Activated CD8-positive, alpha-beta T cell treated with anti-CD3 and anti-CD28 coated beads, Interleukin-2, amount 10 ng/mL, durations not matched to agents 7 days and 5 days (primary cell): ENCODE measurements around the gene TMCO6. TPM values are rescaled to one million over a fixed set of nuclear protein-coding genes. Genes with fewer than 3 reads are reported as not detected.
"Not testable (repeated sequence)": the region's sequence is repeated elsewhere in the genome, so short reads cannot be mapped to it uniquely, and the experiment has no call there.

Experiments used
- ATAC-seq: fragments of 150-1000 bp; cut with Tn5 transposase; one replicate; pipeline ENCODE4 v1.10.0; 2021; ENCODE audit warnings: moderate library complexity
- CTCF ChIA-PET: fragments of 350-600 bp; sonication (Branson Sonifier 250); formaldehyde crosslinking; loops from one replicate; lab custom pipeline; 2021; ENCODE audit warnings: antibody characterized with exemption; lab: Charles Lee
- POLR2A ChIA-PET: fragments of 350-600 bp; sonication (Branson Sonifier 250); formaldehyde crosslinking; loops from one replicate; lab custom pipeline; 2021; ENCODE audit warnings: antibody characterized with exemption; lab: Charles Lee
- DNase-seq: peaks from one replicate; pipeline ENCODE4 v3.0.0-alpha.2; 2020
- H3K27ac Mint-ChIP-seq: one replicate; pipeline ENCODE4 v1.8.0; 2021; ENCODE audit warnings: mild to moderate bottlenecking, mixed read lengths
- H3K27me3 Mint-ChIP-seq: one replicate; pipeline ENCODE4 v1.8.0; 2021; ENCODE audit warnings: low read depth, mixed read lengths
- H3K36me3 Mint-ChIP-seq: one replicate; pipeline ENCODE4 v1.8.0; 2021; ENCODE audit warnings: low read depth, mixed read lengths
- H3K4me1 Mint-ChIP-seq: one replicate; pipeline ENCODE4 v1.8.0; 2021; ENCODE audit warnings: low read depth, mixed read lengths
- H3K4me3 Mint-ChIP-seq: one replicate; pipeline ENCODE4 v1.8.0; 2021; ENCODE audit warnings: mild to moderate bottlenecking, mixed read lengths
- H3K9me3 Mint-ChIP-seq: one replicate; pipeline ENCODE4 v1.8.0; 2022; ENCODE audit warnings: mixed read lengths; ENCODE audit not compliant: insufficient read depth
- total RNA-seq, 2 experiments: library from RNA; stranded (reverse); gene quantifications; one replicate each; pipeline ENCODE4 v1.2.3, GENCODE V29; 2021

The TMCO6 gene
- total RNA-seq, 2 experiments from 2014 or later = 30.5 to 36.5 TPM

DNA sequence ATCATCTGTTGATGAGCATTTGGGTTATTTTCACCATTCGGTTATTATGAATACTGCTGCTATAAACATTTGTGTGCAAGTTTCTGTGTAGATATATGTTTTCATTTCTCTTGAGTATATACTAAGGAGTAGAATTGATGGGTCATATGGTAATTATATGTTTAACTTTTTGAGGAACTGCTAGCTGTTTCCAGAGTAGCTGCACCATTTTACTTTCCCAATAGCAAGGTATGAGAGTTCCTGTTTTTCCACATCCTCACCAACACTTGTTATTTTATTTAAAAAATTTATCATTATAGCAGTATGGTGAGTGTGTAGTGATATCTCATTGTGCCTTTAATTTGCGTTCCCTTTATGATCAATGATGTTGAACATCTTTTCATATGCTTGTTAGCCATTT, 35.5 kb upstream of the TMCO6 start:
- ChIA-PET CTCF (no interaction called here), POLR2A (no interaction called here)
- Mint-ChIP-seq H3K9me3 (no peaks in the 10 kb centered on the region), H3K27ac (no peak overlapping the region), H3K4me3 (no peak overlapping the region), H3K4me1 (no peaks in the 10 kb centered on the region), H3K36me3 (no peaks in the 10 kb centered on the region), H3K27me3 (peaks cover 7% of the 10 kb centered on the region)
- DNase-seq = no peak
- ATAC-seq = no peak

DNA sequence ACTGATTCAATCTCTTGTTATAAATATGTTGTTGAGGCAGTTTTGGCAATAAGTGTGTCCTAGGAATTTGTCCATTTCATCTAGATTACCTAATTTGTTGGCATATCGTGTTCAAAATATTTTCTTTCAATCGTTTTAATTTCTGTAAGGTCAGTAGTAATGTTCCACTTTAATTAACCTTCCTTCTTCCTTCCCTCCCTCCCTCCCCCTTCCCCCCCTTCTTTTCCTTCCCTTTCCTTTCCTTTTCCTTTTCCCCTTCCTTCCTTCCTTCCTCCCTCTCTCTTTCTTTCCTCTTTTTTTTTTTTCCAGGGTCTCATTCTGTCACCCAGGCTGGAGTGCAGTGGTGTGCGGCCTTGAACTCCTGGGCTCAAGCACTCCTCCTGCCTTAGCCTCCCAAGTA, 33.4 kb upstream of the TMCO6 start:
- Mint-ChIP-seq H3K9me3 (no peaks in the 10 kb centered on the region), H3K36me3 (no peaks in the 10 kb centered on the region), H3K27me3 (peaks cover 7% of the 10 kb centered on the region), H3K27ac (no peak overlapping the region), H3K4me3 (no peak overlapping the region), H3K4me1 (peaks cover 2% of the 10 kb centered on the region)
- ATAC-seq (no peak), DNase-seq (no peak)
- CTCF ChIA-PET = interaction anchor here (0.7 kb wide), 1 partner anchor 10 kb away, joined by 3 read pairs; no protein-coding TSS in a partner anchor
- POLR2A ChIA-PET = no interaction called here

DNA sequence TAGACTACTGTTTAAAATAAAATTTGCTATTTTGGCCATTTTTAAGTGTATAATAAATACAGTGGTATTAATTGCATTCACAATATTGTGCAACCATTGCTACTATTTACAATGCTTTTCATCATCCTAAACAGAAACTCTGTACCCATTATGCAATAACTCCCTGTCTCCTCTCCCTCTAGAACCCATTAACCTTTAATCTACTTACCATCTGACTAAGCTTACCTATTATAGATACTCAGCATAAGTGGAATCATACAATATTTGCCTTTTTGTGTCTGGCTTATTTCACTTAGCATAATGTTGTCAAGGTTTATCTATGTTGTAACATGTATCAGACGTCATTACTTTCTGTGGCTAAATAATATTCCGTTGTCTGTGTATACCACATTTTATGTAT, 32.2 kb upstream of the TMCO6 start:
- H3K36me3 Mint-ChIP-seq = no peaks in the 10 kb centered on the region
- H3K9me3 Mint-ChIP-seq = no peaks in the 10 kb centered on the region
- H3K4me3 Mint-ChIP-seq = no peak overlapping the region
- peaks cover 8% of the 10 kb centered on the region for H3K27me3 Mint-ChIP-seq
- no peak for DNase-seq
- no peak for ATAC-seq
- no peak overlapping the region for H3K27ac Mint-ChIP-seq
- ChIA-PET POLR2A (no interaction called here), CTCF (no interaction called here)
- peaks cover 6% of the 10 kb centered on the region for H3K4me1 Mint-ChIP-seq

DNA sequence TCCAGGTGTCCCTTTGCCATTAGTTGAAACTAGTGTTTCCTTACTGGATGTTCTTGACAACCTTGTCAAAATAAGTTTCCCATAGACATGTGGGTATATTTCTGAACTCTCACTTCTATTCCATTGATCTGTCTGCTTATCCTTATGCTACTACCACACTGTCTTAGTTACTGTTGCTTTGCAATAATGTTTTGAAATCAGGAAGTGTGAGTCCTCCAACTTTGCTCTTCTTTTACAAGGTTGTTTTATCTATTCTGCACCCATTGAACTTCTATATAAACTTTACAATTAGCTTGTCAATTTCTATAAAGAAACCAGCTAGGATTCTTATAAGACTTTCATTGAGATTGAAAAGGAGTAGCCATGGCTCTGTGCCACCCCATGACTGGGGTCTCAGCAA, 30.5 kb upstream of the TMCO6 start:
- DNase-seq = no peak
- Mint-ChIP-seq H3K4me1 (peaks cover 11% of the 10 kb centered on the region), H3K9me3 (no peaks in the 10 kb centered on the region), H3K27ac (no peak overlapping the region), H3K36me3 (peaks cover 2% of the 10 kb centered on the region), H3K4me3 (no peak overlapping the region), H3K27me3 (peaks cover 13% of the 10 kb centered on the region)
- POLR2A ChIA-PET = no interaction called here
- no peak for ATAC-seq
- CTCF ChIA-PET = interaction anchor here (1.3 kb wide), 1 partner anchor 24 kb away, joined by 3 read pairs; the partner anchor contains the start of gene CD14

DNA sequence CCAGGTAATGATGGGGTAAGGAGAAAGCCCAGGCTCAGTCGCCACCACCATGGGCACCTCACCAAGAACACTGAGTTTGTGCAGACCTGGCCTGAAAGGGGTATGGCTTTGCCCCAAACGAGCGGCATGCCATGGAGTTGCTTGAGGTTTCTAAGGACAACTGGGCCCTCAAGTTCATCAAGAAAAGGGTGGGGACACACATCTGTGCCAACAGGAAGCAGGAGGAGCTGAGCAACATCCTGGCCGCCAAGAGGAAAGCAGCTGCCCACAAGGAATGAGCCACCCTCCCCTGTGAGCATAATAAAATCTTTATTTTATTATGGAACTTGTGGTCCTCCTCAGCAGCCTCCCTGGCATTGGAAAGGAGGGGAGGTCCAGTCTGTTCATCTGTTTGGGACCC, 30.1 kb upstream of the TMCO6 start:
- POLR2A ChIA-PET = no interaction called here
- H3K27me3 Mint-ChIP-seq = peaks cover 13% of the 10 kb centered on the region
- ATAC-seq = no peak

DNA sequence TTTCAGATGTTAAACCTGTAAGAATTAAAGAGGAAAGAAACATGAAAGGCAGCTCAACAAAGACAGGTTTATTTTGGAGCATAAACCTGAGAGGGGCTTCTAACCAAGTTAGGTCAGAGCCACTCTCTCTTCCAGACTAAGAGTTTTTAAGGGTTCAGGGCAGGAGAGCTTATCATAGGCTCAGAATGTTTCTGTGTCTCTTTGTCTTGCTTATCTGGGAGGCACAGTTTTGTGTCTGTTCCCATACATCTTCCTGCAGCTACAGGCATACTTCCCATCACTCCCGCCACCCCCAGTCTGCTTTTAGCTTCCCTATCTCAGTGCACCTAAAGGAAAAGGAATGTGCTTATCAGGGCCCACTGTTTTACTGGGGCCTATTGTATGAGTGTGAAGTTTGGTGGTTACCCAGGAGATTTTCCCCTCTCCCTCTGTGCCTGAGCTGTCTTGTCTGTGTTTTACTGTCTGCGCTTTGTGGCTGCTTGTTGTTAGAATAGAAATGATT, 28.2 kb upstream of the TMCO6 start:
- Mint-ChIP-seq H3K36me3 (peaks cover 2% of the 10 kb centered on the region), H3K4me3 (no peak overlapping the region), H3K27ac (no peak overlapping the region), H3K4me1 (peaks cover 11% of the 10 kb centered on the region), H3K27me3 (peaks cover 10% of the 10 kb centered on the region), H3K9me3 (no peaks in the 10 kb centered on the region)
- no peak for ATAC-seq
- ChIA-PET CTCF (no interaction called here), POLR2A (no interaction called here)
- no peak for DNase-seq

More for the DNA sequence above, 30.1 kb upstream of the TMCO6 start:
- no peak overlapping the region for H3K4me3 Mint-ChIP-seq
- no peaks in the 10 kb centered on the region for H3K9me3 Mint-ChIP-seq
- H3K36me3 Mint-ChIP-seq = peaks cover 2% of the 10 kb centered on the region
- CTCF ChIA-PET = interaction anchor here (1.3 kb wide), 1 partner anchor 24 kb away, joined by 3 read pairs; the partner anchor contains the start of gene CD14
- no peak for DNase-seq
- H3K27ac Mint-ChIP-seq = no peak overlapping the region
- H3K4me1 Mint-ChIP-seq = peaks cover 11% of the 10 kb centered on the region

DNA sequence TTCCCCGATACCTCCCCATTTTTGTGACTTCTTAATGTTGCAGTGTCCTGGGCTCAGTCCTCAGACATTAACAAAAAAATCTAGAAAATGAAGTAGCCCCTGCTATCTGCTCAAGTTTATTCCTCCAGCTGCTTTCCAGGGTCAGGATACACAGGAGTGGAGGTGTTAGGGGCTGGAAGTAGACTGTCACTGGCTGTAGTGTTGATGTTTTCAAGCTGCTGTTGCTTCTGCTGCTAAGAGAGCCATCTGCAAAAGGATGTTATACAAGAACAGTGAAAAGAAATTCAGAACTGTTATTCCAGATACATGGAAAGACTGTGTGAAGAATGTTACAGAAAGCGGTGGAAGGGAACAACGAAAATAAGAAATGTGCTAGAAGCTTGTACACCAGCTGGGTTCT, 16.9 kb upstream of the TMCO6 start:
- CTCF ChIA-PET = interaction anchor here (1.9 kb wide), 1 partner anchor 12 kb away, joined by 9 read pairs; no protein-coding TSS in a partner anchor
- POLR2A ChIA-PET = no interaction called here
- no peak overlapping the region for H3K4me3 Mint-ChIP-seq
- DNase-seq (no peak), ATAC-seq (no peak)
- peaks cover 7% of the 10 kb centered on the region for H3K9me3 Mint-ChIP-seq
- peaks cover 40% of the 10 kb centered on the region for H3K27me3 Mint-ChIP-seq
- H3K4me1 Mint-ChIP-seq = no peaks in the 10 kb centered on the region
- no peak overlapping the region for H3K27ac Mint-ChIP-seq
- no peaks in the 10 kb centered on the region for H3K36me3 Mint-ChIP-seq

DNA sequence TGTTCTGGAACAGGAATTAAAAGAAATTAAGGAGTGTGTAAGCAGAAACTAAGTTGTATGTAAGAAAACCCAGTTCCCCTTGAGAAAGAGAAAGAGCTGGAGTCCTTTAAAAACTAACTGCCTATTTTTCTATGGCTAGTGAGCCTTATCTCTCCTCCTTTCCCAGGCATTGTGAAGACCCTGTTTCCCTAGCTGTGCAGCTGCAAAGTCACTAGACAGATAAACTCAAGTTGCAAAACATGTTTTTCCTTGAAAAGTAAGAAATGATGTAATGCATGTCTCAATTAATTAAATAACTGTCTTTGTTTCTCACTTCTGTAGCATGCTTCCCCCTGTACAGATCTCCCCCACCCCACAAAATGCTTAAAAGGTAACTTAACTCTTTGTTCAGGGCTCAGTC, 16.2 kb upstream of the TMCO6 start:
- H3K4me1 Mint-ChIP-seq, DNase-seq, H3K27ac Mint-ChIP-seq, POLR2A ChIA-PET, H3K4me3 Mint-ChIP-seq, ATAC-seq, H3K36me3 Mint-ChIP-seq: not testable (repeated sequence)
- H3K27me3 Mint-ChIP-seq = peaks cover 37% of the 10 kb centered on the region
- H3K9me3 Mint-ChIP-seq = peaks cover 13% of the 10 kb centered on the region
- CTCF ChIA-PET = interaction anchor here (1.9 kb wide), 1 partner anchor 12 kb away, joined by 9 read pairs; no protein-coding TSS in a partner anchor

DNA sequence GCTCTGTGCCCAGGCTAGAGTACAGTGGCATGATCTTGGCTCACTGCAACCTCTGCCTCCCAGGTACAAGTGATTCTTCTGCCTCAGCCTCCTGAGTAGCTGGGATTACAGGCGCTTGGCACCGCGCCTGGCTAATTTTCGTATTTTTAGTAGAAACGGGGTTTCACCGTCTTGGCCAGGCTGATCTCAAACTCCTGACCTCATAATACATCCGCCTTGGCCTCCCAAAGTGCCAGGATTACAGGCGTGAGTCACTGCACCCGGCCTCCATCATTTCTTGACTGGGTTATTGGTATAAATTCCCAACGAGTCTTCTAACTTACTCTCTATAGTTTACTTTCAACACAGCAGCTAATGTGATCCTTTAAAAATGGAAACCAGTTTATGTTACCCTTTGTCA, 14.4 kb upstream of the TMCO6 start:
- CTCF ChIA-PET, ATAC-seq, H3K27ac Mint-ChIP-seq, H3K4me1 Mint-ChIP-seq, H3K4me3 Mint-ChIP-seq, H3K36me3 Mint-ChIP-seq, DNase-seq: not testable (repeated sequence)
- peaks cover 25% of the 10 kb centered on the region for H3K27me3 Mint-ChIP-seq
- POLR2A ChIA-PET = interaction anchor here (0.7 kb wide), 1 partner anchor 12 kb away, joined by 3 read pairs; no protein-coding TSS in a partner anchor
- H3K9me3 Mint-ChIP-seq = peaks cover 16% of the 10 kb centered on the region

DNA sequence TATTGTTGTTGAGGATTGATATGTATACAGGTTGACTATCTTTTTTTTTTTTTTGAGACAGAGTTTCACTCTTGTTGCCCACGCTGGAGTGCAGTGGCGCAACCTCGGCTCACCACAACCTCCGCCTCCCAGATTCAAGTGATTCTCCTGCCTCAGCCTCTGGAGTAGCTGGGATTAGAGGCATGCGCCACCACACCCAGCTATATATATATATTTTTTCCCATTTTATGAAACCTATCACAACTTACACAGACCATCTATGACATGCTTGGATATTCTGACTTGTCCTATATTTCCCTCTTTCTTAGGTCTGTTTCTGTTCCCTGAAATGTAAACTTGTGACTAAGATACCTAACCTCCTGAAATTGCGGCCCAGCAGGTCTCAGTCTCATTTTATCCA, 11.3 kb upstream of the TMCO6 start:
- Mint-ChIP-seq H3K4me3 (no peak overlapping the region), H3K36me3 (peaks cover 2% of the 10 kb centered on the region), H3K27me3 (peaks cover 29% of the 10 kb centered on the region), H3K4me1 (peaks cover 14% of the 10 kb centered on the region), H3K9me3 (peaks cover 16% of the 10 kb centered on the region), H3K27ac (no peak overlapping the region)
- no peak for ATAC-seq
- DNase-seq = no peak
- ChIA-PET CTCF (no interaction called here), POLR2A (no interaction called here)

DNA sequence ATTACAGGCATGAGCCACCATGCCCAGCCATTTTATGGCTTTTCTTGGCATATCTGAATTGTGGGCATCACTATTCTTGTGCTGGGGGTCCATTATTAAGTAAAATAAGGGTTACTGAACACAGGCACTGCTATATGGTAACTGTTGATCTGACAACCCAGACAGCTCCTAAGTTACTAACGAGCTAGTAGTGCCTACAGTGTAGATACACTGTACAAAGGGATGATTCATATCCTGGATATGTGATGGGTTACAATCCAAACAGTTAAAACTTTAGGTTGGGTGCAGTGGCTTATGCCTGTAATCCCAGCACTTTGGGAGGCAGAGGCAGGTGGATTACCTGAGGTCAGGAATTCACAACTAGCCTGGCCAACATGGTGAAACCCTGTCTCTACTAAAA, 10.5 kb upstream of the TMCO6 start:
- POLR2A ChIA-PET = no interaction called here
- Mint-ChIP-seq H3K4me3 (no peak overlapping the region), H3K27me3 (peaks cover 30% of the 10 kb centered on the region), H3K36me3 (peaks cover 2% of the 10 kb centered on the region), H3K4me1 (peaks cover 20% of the 10 kb centered on the region), H3K9me3 (peaks cover 16% of the 10 kb centered on the region), H3K27ac (no peak overlapping the region)
- ATAC-seq (no peak), DNase-seq (no peak)
- CTCF ChIA-PET = no interaction called here

DNA sequence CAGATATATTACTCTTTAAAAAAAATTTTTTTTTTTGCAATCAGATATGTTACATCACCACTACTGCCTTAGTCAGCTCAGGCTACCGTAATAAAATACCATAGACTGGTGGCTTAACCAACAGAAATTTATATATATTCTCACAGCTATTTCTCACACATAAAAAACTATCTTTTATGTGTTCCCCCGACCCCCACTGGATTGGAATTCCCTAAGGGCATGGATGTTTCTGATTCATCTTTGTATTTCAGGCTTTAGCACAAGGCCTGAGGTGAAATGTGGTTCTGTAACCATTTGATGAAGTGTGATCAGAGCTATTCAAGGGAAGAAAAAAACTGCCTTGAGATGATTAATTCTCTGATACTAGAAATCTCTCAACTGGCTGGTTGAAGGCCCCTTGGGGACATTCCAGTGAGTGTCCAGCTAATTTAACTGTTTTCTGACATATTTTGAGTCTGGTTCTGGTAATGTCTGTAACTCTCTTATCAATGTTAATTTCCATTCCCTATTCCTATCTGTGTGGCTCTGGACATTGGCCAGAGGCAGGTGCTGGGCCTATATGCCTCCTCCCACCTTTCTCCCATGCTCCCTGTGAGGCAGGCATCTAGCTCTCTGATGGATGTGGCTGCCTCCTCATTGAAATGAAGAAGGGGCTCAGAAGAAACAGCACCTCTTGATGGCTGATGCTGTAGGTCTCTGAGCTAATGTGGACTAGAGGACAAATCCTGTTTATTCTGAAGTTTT, 8.8 kb upstream of the TMCO6 start:
- H3K27ac Mint-ChIP-seq = no peak overlapping the region
- peaks cover 16% of the 10 kb centered on the region for H3K9me3 Mint-ChIP-seq
- no peak for DNase-seq
- H3K36me3 Mint-ChIP-seq = peaks cover 2% of the 10 kb centered on the region
- no peak for ATAC-seq
- peaks cover 31% of the 10 kb centered on the region for H3K27me3 Mint-ChIP-seq
- ChIA-PET CTCF (interaction anchor here (0.7 to 2.3 kb wide), 5 partner anchors 8 to 286 kb away, joined by 3 to 7 read pairs (median 3); no protein-coding TSS in a partner anchor), POLR2A (no interaction called here)
- H3K4me3 Mint-ChIP-seq = no peak overlapping the region
- peaks cover 30% of the 10 kb centered on the region for H3K4me1 Mint-ChIP-seq
